Inflammatory macrophage treated with lipopolysaccharide for 1 hour (primary cell): ENCODE measurements around the gene FAR1.

ENCODE experiments used
- DNase-seq, 2 donors: peaks; one replicate each; pipeline ENCODE4 v3.0.0-alpha.2; 2020 to 2022

Gene FAR1

DNA sequence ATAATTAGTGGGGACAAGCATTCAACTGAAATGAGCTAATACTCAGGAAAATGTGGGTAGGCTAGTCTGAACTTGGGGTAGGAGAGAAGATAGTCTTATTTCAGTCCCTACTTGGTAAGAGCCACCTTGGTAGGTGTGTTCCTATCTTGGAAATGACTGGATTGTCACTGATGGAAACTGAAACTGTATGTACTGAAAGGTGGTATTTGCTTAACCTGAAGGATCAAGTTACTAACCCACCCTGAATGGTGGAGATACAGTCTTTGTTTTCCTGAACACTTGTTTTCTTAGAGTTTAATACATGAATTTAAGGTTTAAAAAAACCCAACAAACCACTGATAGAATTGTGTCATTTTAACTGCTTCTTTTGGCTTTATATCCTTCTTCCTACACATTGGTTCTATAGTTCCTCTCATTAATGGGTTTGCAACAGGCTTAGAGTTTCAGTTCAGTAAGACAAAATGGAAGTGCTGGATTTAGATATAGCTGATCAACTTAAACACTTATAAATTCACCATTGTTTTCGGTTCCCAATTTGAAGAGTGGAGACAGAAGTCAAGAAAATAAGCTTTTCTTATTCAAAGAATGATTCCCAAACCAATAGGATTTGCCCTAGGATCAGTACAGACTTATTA, 4.2 kb downstream of the FAR1 start:
- DNase-seq: peak; percentile 50 to 67

DNA sequence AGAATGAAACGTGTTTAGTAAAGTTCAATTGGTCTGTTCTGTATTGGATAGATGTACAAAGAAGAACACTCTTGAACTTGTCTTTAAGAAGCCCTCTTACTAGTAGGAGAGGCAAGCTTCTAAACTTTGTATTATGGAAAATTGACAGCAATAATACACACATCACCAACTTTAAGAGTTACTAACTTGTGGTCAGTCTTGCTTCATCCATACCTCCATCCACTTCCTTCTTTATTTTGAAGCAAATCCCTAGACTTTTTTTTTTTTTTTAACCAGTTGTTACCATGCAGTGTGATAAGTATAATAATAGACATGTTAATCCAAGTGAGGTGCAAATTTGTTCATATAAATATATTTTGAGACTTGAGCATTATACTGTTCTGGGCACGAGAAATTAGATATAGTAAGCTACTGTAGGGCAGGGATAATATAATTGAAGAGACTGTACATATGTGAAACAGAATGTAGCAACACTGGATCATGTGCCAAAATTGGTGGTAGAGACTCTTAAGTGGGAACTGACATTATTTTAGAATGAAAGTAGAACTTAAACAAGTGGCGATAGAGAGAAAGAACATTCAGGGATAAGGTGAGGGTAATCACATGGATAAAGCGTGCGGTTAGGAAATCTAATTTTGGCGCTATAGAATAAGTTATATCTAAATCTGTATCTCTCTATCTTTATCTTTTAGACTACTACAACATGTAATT, 6.5 kb downstream of the FAR1 start:
- peak; percentile 85 for DNase-seq

DNA sequence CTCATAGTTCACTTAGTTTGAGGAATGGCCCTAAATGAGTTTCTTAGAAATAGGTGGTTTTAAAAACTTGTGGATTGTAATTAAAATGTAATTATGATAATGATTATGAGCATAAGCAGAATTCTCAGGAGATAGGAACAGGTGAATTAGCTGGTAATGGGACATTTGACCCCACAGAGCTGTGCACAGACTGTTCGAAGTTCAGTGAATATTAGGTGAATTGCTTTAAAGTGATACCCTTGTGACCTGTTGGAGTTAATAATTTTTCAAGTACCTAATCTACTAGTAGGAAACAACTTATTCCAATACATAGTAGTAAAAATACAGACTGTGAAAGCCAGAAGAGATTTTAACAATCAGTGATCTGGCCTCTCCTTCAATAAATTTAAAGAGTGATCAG, 8.1 kb downstream of the FAR1 start:
- no peak for DNase-seq

DNA sequence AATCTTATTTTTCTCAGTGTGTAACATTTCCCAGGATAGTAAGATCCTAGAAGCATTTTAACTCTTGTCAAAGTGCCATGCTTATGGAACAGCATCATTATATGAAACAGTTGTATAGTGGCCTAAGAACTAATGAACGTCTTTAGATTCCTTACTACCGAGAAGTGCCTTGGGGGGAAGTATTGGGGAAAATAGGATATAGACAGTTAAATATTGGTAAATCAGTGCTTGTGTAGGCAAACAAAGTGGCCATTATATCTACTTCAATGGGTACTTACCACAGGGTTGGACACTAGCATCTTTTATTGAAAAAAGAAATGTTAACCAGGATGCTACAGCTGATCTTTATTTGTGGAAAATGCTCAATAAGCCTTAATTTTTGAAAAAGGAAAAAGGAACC, 11.3 kb downstream of the FAR1 start:
- DNase-seq: no peak

DNA sequence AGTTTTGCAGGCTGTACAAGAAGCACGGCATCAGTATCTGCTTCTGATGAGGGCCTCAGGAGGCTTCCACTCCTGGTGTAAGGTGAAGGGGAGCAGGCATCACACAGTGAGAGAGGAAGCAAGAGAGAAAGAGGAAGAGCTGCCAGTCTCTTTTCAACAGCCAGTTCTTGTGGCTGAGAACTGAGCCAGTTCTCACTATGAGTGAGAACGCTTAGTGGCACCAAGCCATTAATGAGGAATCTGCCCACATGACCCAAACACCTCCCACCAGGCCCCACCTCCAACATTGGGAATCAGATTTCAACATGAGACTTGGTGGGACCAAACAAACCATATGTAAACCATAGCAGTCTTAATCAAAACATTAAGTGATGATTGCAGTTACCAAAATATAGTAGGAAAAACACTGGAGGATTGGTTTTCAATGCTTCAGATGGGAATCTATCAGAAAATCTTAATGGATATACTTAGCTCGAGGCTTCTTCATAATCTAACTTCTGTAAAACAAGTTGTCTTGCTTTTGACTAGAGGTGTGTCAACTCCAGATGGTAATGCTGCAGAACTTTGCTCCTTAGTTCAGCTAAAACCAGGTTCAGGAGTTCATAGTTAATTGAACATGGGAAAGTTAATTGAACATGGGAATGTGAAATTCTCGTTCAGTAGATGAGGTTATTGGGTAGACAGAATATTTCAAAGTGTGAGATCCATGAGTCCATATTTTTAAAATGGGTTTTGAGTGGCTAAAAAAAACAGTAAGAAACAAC, 12.2 kb downstream of the FAR1 start:
- DNase-seq: peak in 1 of 2 donors; percentile 42

DNA sequence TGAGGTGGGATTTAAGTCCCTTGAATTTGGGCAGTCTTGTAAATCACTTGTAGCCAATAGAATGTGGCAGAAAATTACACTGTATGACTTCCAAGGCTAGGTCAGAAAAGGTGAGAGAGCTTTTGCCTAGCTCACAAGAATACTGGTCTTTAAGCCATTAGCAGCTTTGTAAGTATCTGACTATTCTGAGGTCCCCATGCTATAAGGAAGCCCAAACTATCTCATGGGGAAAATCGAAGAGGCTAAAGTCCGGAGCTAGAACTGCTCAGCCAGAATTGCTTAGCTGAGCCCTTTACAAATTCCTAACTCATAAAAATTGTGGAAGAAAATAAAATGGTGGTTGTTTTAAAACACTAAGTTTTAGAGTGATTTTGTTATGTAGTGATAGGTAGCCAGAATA, 13.0 kb downstream of the FAR1 start:
- no peak for DNase-seq

DNA sequence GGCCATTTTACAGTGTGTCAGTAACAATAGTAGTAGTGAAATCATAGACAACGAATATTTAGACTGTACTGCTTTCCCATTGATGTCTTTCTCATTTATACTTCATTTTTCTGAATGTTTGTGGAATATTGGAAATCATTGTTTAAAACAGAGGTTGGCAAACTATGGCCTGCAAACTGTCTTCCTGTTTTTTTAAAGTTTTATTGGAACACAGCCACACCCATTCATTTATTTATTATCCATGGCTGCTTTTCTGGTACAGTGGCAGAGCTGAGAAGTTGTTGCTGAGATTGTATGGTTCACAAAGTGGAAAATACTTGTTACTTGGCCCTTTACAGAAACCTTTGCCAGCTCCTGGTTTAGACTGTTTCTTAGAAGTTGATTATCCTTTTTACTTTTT, 13.7 kb downstream of the FAR1 start:
- no peak for DNase-seq

DNA sequence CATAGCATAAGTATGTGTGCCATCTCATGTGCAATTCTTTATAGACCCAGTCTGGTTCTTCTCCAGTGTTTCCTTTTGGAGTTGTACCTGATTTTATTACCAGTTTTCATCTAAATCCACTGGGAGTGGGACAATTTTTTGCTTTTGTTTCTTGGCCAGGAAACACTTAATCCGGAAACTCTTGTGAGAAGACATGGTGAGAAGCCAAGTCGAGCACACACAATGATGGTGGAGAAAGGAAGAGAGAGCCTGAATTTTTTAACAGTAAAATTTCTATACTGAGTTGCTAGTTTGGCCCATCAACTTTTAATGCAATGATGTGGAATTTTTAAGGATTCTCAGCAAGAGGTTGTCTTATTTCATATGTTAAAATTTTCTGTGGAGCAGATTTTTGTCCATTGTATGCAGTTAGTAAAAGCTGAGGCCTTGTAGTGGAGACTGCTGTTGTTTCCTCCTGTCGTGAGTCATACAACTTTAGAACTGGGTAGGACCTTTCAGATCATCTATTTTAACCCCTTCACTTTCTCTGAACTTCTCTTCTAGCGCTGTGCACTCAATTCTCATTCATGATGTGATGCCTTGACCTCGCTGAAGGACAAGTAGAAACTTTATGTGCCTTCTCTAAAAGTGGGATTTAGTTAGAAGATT, 17.1 kb downstream of the FAR1 start:
- no peak for DNase-seq

DNA sequence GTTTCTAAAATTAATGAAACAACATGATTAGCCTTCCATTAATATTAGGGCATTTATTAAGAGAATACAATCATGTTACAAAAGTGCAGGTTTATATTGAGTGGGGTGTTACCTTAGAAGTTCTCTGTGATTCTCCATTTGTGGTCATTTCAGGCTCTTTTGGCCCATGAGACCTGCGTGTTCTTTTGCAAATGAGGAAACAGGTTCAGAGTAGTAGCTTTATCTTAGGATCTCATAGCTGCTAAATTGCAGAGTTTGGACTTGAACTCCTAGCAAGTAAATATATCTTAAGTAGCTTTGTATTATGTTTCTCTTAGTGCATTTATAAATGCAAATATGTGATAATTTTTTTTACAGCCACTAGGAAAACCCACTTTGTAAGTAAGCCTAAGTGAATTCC, 18.3 kb downstream of the FAR1 start:
- DNase-seq: no peak

DNA sequence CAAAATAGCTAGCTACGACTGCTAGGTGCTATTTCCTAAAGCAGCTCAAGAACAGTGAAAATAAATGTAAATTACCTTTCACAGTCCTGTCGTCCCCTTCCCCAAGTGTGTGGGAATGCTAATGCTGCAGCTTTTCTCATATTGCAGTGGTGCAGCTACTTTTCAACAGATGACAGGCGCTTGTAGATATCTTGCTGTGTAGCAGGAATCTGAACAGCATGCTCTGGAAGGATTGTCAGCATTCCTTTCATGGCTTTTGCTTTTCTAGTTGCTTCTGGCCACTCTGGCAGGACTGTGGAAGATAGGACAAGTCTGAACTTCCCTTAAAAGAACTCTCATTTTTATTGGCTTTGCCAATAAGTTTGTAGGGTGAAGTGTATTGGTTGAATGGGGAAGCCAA, 18.8 kb downstream of the FAR1 start:
- DNase-seq: no peak

DNA sequence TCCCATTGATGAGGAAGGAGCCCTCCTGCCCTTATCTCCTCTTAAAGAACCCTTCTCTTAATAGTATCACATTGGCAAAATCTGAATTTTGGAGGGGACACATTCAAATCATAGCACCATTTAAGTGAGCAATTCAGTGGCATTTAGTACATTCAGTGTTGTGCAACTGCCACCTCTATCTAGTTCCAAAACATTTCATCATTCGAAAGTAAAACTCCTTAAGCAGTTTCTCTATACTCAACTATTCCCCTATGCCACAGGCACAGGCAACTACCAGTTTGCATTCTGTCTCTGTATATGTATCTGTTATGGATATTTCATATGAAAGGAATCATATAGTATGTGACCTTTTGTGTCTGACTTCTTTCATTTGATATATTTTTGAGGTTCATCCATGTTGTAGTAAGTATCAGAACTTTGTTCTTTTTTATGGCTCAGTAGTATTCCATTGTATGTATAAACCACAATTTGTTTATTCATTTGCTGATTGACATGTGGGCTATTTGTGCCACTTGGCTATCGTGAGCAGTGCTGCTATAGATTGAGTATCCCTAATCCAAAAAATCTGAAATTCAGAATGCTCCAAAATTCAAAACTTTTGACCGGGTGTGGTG, 22.9 kb downstream of the FAR1 start:
- DNase-seq: peak in 1 of 2 donors; percentile 45

DNA sequence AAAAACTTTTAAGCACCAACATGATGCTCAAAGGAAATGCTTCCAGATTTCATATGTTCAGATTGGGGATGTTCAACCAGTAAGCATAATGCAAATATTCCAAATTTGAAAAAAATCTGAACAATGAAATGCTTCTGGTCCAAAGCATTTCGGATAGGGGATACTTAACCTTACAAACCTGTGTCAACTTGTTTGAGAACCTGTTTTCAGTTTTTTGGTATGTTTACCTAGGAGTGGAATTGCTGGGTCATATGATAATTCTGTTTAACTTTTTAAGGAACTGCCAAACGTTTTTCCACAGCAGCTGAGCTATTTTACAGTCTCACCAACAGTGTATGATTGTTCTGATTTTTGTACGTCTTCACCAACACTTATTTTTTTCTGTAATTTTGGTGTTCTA, 23.7 kb downstream of the FAR1 start:
- DNase-seq: no peak

DNA sequence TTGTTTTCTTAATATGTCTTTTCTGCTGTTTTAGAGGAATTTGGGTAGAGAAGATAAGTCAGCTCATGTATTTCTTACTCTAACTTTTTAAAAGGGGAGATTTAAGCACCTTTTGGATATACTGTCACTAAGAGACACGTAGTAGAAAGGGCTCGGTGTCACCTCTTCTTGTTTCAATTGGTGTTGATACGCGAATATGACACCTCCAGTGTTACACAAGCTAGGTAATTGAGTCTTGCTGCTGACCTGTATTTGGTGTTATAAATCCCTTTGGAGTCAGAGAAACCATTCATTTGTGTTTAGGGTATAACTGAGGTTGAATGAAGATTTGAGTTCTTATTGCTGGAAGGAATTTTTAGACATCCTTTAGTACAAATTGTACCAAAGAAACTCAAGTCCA, 25.6 kb downstream of the FAR1 start:
- no peak for DNase-seq

DNA sequence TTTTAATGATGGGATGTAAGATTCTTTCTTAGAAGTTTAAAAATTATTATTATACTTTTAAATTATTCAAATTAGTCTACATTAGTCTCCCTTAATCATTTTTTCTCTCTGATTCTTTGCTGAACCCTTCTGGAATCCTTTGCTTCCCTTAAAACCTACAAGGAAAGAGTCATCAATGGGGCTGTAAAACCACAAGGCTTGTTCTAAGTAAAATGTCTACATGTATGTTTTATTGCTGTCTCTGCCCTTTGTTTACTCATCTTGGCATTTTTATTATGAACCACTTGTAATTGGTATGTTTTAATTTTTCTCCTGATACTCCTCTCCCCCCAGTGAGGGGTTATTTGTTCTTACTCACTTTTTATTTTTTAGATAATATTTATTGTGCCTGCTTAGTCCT, 27.4 kb downstream of the FAR1 start:
- DNase-seq: no peak

DNA sequence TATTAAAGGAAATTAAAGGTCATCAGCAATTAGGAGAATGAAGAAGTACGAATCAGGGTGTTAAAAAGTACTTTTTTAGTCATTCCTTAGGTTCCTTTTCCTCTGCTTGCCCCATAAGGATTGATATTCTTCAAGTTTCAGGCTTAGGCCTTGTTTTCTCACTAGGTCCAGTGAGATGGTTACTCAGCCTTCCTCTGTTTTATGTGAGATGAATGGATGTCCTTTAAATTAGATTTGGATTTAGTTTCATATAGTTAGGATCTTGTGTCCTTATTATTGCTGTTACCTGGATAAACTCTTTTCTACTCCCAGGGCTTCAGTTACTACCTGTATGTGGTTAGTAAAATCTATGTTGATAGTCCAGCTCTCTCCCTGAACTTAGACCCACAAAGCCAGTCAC, 29.2 kb downstream of the FAR1 start:
- DNase-seq: no peak

DNA sequence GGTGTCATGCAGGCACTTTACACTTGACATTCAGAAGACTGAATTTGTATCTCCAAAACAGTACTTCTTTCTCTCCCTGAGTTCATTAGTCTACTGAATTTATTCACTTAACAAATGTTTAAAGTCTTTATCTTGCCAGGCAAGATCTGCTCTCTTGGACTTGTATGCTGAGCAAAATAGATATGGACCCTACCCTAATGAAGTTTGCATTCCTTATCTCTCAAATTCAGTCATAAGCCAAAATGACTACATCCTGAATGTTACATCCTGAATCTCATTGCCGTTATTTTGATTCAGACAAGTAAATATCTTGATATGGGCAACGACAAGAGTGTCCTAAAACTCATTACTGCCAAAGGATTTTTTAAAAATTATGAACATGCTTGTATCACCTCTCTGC, 29.7 kb downstream of the FAR1 start:
- no peak for DNase-seq

DNA sequence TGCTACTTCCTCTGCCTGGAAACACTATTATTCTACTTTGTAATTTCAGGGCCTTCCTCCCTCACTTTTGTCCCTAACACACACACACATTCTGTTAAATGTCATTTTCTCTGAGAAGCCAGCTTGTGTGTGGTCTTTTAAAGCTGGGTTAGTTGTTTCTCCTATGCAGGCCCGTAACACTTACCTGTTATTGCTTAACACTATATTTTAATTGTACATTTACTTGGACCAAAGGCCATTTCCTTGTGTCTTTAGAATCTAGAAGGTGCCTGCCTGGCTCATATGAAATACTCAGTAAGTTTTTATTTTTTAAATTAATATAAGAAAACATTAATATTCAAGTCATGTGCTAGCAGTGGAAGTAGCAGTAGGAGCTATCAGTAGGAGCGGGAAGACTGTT, 30.6 kb downstream of the FAR1 start:
- DNase-seq: no peak

DNA sequence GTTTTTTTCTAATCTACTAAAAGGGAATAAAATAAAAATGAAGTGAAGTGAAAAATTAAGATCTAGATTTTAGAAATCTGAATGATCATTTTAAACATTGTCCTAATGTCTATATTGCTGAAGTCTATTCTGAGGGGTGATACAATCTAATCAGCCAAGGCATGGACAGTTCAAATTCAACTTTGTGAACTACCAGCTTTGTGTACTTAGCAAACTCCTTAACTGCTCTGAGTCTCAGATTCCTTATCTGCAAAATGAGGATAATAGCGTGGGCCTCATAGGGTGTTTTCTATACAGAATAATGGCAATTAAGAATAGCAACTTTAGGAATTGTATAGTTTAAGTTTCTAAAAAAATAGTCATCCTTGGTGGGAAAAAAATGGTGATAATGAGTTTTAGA, 31.4 kb downstream of the FAR1 start:
- DNase-seq: no peak

DNA sequence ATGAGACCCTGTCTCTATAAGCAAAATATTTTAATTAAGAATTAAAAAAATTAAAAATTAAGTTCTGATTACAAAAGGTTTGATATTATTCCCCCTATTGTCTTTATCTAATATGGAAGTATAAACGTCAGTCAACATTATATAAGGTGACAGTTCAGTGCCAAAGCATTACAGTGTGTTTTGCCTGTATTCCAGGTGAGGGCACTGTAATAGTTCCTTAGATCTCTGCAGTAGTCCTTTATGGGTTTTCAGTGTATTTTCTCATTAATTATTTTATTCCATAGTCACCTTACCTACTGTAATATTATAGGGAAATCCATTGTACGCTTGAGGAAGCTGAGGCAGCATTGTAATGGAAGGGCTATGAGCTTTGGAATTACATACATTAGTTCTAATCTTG, 33.0 kb downstream of the FAR1 start:
- DNase-seq: no peak

DNA sequence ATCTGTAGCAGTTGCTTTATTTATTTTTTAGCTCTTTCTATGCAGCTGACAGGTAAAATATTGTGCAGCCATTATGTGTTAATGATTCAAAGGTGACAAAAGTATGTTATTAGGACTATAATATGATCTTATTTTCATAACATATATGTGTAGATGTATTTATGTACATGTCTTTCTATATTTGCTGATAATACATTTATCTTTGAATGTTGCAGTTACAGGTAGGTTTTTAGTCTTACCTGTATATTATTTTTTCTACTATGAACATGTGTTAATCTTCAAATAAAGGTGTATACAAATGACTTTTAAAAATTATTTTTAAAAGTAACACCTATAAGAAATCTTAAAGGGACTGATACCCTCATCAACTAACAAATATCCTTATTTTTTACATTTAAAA, 33.6 kb downstream of the FAR1 start:
- DNase-seq: no peak

DNA sequence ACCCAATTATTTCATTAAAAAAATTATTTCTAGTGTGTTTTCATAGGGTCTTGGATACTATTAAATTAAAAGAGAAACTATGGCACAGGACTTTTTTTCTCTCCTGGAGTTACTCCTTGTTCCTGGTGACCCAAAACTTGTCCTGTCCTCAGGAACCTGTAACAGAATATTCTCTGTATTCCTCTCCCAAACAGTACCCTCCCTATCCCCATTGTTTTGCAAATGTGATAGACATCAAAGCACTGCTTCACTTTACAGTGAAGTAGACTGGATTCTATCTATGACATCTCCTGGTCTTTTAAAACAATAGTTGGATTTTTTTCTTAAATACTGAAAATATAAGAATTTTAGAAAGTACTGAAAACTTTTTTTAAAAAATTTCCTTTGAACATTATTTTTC, 37.2 kb downstream of the FAR1 start:
- no peak for DNase-seq

DNA sequence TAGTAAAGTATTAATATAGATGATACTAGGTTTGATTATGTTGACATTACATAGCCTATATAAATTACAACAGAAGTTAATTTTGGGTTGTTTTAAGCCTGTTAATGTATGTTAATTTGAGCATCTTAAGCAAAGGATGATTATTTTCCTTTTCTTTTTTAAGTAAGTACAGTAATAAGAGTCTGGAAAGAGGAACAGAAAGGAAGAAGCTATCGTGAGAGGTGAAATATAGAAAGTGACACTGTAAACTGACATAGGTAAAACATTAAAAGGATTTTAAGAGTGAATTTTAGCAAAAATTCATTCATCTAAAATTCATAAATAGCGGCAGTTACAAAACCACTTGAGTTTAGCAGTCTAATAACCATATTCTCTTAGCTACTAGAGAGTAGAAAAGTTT, 45.5 kb downstream of the FAR1 start:
- DNase-seq: no peak

DNA sequence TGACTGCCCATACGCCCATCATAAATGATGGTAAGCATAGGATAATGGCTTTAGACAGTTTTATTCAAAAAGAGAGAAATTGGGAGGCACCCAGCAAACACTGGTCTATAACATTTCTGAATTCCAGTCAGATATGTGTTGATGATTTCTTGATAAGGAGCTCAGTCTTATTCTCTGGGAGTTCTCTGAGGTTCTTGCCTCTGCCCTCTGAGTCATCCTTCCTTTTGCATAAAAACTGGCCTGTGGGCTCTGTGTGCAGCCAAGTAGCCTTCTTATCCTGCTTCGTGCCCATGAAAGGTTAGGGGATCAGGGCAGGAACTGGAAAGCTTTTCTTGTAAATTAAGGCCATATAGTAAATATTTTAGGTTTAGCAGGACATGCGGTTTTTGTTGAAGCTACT, 48.9 kb downstream of the FAR1 start:
- DNase-seq: no peak
